Caco-2 (cell line): ENCODE data around the gene LMNTD1. TPM values are rescaled to one million over a fixed set of nuclear protein-coding genes. Genes with fewer than 3 reads are reported as not detected.

Source experiments
- BruUV-seq: library from RNA; stranded (reverse); fragments of 400-500 nt; replicated peaks from 2 replicates; lab custom pipeline; 2021; lab: Mats Ljungman, UMichigan
- CTCF ChIA-PET: fragments of 300-600 bp; sonication (Branson Sonifier 250); formaldehyde crosslinking; loops from one replicate; lab custom pipeline; 2022; ENCODE audit warnings: antibody characterized with exemption; lab: Charles Lee
- POLR2A ChIA-PET: fragments of 300-600 bp; sonication (Branson Sonifier 250); formaldehyde crosslinking; loops from one replicate; lab custom pipeline; 2022; ENCODE audit warnings: antibody characterized with exemption; lab: Charles Lee
- DNase-seq, 2 experiments: peaks; one replicate each; pipeline versions ENCODE4 v3.0.0 to v3.0.0-alpha.2; 2020 to 2022
- H3K27me3 ChIP-seq: replicated peaks from 2 replicates; pipeline ENCODE4 v1.6.0; 2011; ENCODE audit warnings: low read length; ENCODE audit not compliant: control insufficient read depth, insufficient read depth
- H3K36me3 ChIP-seq: 2 replicates; pipeline ENCODE4 v1.5.1; 2011; ENCODE audit warnings: low read length; ENCODE audit not compliant: control insufficient read depth, insufficient read depth
- H3K4me1 ChIP-seq: fragments of 250-450 bp; sonication (Bioruptor Pico); 2 replicates; pipeline ENCODE4 v1.5.1; 2020; ENCODE audit warnings: mild to moderate bottlenecking
- H3K4me3 ChIP-seq: 2 replicates; pipeline ENCODE4 v1.5.1; 2011; ENCODE audit warnings: low read depth, mild to moderate bottlenecking, control low read depth, low read length
- H3K9me3 ChIP-seq: fragments of 250-450 bp; sonication (Bioruptor Pico); 2 replicates; pipeline ENCODE4 v1.5.1; 2020; ENCODE audit warnings: mild to moderate bottlenecking, moderate library complexity
- H3K27ac Mint-ChIP-seq: one replicate; pipeline ENCODE4 v1.8.0; 2022; ENCODE audit warnings: mixed read lengths; ENCODE audit not compliant: unreplicated experiment
- H3K27me3 Mint-ChIP-seq: one replicate; pipeline ENCODE4 v1.8.0; 2022; ENCODE audit warnings: mixed read lengths; ENCODE audit not compliant: insufficient read depth, unreplicated experiment
- H3K36me3 Mint-ChIP-seq: one replicate; pipeline ENCODE4 v1.8.0; 2022; ENCODE audit warnings: mild to moderate bottlenecking, mixed read lengths; ENCODE audit not compliant: insufficient read depth, unreplicated experiment
- H3K4me1 Mint-ChIP-seq: one replicate; pipeline ENCODE4 v1.8.0; 2022; ENCODE audit warnings: low read depth, mixed read lengths; ENCODE audit not compliant: unreplicated experiment
- H3K4me3 Mint-ChIP-seq: one replicate; pipeline ENCODE4 v1.8.0; 2022; ENCODE audit warnings: mild to moderate bottlenecking, moderate library complexity, mixed read lengths; ENCODE audit not compliant: unreplicated experiment
- H3K9me3 Mint-ChIP-seq: one replicate; pipeline ENCODE4 v1.8.0; 2022; ENCODE audit warnings: mixed read lengths; ENCODE audit not compliant: unreplicated experiment
- intact Hi-C: fragments of 100-400 bp; cut with micrococcal nuclease; formaldehyde crosslinking; loops from one replicate; pipeline ENCODE4 v1.10.0; 2022; ENCODE audit not compliant: unreplicated experiment
- total RNA-seq: library from RNA; stranded (reverse); gene quantifications from 2 replicates; pipeline ENCODE4 v1.2.3, GENCODE V29; 2022
- TF ChIP-seq, protein P1 (sequence below), 2 experiments: fragments of 200-600 bp in 1 of 2; IDR thresholded peaks; 1 replicate in 1 of 2; 2 replicates in 1 of 2; pipeline versions ENCODE4 v1.5.1 to v1.8.0; 2011 to 2022; ENCODE audit warnings: antibody characterized with exemption in 1 of 2, control low read depth in 1 of 2, inconsistent platforms in 1 of 2, low read depth in 1 of 2, low read length in 1 of 2, mild to moderate bottlenecking in 1 of 2, moderate library complexity in 1 of 2; ENCODE audit not compliant: insufficient read depth in 1 of 2, severe bottlenecking in 1 of 2, unreplicated experiment in 1 of 2

LMNTD1 gene
- total RNA-seq, 1 experiment from 2014 or later, result not detected

DNA sequence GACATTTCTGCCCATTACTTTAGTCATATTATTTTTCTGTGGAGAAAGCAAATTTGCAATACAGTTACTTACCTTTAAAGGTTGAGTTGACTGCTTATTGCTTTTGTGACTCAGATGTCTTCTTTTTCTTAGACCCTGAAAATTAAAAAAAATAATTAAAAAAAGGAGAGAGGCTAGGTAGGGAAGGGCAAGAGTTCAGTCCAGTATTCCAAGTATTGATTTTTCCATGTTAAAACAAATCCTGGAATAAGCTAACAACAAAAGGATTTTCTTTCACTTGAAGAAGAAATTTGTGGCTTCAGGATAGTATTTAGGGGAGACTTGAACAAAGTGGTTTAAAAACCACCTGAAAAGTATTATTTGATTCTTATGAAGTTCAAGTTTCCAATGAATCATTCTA, 49.4 kb downstream of the LMNTD1 start:
- CTCF ChIA-PET, result no interaction called here
- no peak overlapping the region for H3K4me3 ChIP-seq

DNA sequence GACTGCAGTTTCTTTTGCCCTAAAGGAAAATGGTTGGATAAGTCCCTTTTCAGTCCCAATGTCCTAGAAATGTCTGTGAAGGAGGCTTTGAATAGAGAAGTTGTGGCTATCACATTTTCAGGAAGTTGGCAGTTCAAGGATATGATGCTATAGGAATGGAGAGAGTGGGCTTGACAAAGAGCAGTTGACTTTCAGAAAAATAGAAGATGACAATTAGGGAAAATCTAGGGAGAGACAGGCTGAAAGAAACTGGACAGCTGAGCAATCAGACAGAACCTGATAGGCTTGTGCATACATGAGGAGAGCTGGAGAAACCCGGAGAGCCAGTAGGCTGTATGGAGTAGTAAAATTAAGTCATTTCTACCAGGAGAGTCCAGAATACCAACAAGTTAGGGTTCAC, 50.5 kb downstream of the LMNTD1 start:
- no peaks in the 10 kb centered on the region for H3K36me3 ChIP-seq
- H3K9me3 ChIP-seq, result peaks cover 11% of the 10 kb centered on the region
- CTCF ChIA-PET, result no interaction called here
- H3K4me3 Mint-ChIP-seq, result no peak overlapping the region
- POLR2A ChIA-PET, result no interaction called here
- no peak overlapping the region for H3K4me3 ChIP-seq
- no peaks in the 10 kb centered on the region for H3K27me3 Mint-ChIP-seq
- TF ChIP-seq, protein P1, sequence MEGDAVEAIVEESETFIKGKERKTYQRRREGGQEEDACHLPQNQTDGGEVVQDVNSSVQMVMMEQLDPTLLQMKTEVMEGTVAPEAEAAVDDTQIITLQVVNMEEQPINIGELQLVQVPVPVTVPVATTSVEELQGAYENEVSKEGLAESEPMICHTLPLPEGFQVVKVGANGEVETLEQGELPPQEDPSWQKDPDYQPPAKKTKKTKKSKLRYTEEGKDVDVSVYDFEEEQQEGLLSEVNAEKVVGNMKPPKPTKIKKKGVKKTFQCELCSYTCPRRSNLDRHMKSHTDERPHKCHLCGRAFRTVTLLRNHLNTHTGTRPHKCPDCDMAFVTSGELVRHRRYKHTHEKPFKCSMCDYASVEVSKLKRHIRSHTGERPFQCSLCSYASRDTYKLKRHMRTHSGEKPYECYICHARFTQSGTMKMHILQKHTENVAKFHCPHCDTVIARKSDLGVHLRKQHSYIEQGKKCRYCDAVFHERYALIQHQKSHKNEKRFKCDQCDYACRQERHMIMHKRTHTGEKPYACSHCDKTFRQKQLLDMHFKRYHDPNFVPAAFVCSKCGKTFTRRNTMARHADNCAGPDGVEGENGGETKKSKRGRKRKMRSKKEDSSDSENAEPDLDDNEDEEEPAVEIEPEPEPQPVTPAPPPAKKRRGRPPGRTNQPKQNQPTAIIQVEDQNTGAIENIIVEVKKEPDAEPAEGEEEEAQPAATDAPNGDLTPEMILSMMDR (IDR thresholded peaks at IDR 0.05; ENCODE audit: insufficient read depth in 1 of 2, low read depth in 1 of 2, low read length in 1 of 2, severe bottlenecking in 1 of 2, unreplicated experiment in 1 of 2), result no peak
- no peak for DNase-seq
- H3K4me1 Mint-ChIP-seq, result peaks cover 15% of the 10 kb centered on the region
- intact Hi-C loops, result no loop called here
- peaks cover 4% of the 10 kb centered on the region; the same call in 1 of the 2 replicates for H3K4me1 ChIP-seq
- H3K9me3 Mint-ChIP-seq, result no peaks in the 10 kb centered on the region
- no TSS peak for BruUV-seq
- H3K36me3 Mint-ChIP-seq, result no peaks in the 10 kb centered on the region
- H3K27me3 ChIP-seq, result no peaks in the 10 kb centered on the region
- no peak overlapping the region for H3K27ac Mint-ChIP-seq

More for the DNA sequence above, 49.4 kb downstream of the LMNTD1 start:
- Histone ChIP-seq H3K27me3 (no peaks in the 10 kb centered on the region), H3K9me3 (peaks cover 2% of the 10 kb centered on the region; the same call in 1 of the 2 replicates), H3K36me3 (no peaks in the 10 kb centered on the region), H3K4me1 (peaks cover 4% of the 10 kb centered on the region; the same call in 1 of the 2 replicates)
- no peak overlapping the region for H3K4me3 Mint-ChIP-seq
- no peaks in the 10 kb centered on the region for H3K9me3 Mint-ChIP-seq
- no peaks in the 10 kb centered on the region for H3K27me3 Mint-ChIP-seq
- TF ChIP-seq, protein P1 (IDR thresholded peaks at IDR 0.05; ENCODE audit: insufficient read depth in 1 of 2, low read depth in 1 of 2, low read length in 1 of 2, severe bottlenecking in 1 of 2, unreplicated experiment in 1 of 2), result no peak
- POLR2A ChIA-PET, result no interaction called here
- no peak for DNase-seq
- no peak overlapping the region for H3K27ac Mint-ChIP-seq
- H3K36me3 Mint-ChIP-seq, result no peaks in the 10 kb centered on the region
- intact Hi-C loops, result no loop called here
- H3K4me1 Mint-ChIP-seq, result peaks cover 15% of the 10 kb centered on the region
- no TSS peak for BruUV-seq

DNA sequence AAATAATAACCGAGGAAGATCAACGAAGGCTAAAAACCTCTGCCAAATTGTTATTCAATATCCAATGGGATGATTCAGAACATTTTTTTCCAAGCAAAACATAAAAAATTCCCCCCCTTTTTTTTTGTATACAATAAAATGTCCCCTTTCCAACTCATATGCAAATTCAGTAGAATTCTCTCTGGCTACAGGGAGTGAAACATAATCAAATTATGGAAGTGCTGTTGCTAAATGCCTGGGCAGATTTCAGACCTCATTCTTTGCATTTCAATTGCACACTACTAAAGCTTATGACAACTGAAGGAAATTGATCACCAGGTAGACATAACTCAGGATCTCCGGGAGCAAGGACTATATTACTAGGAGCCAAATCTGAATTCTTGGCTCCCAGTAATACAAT, 51.0 kb downstream of the LMNTD1 start:
- POLR2A ChIA-PET, result no interaction called here

More for the DNA sequence above, 51.0 kb downstream of the LMNTD1 start:
- CTCF ChIA-PET, result no interaction called here
- no peaks in the 10 kb centered on the region for H3K27me3 ChIP-seq
- peaks cover 15% of the 10 kb centered on the region for H3K4me1 Mint-ChIP-seq
- H3K27me3 Mint-ChIP-seq, result no peaks in the 10 kb centered on the region
- no TSS peak for BruUV-seq
- peaks cover 11% of the 10 kb centered on the region for H3K9me3 ChIP-seq
- intact Hi-C loops, result no loop called here
- no peak for DNase-seq
- H3K27ac Mint-ChIP-seq, result no peak overlapping the region
- TF ChIP-seq, protein P1 (IDR thresholded peaks at IDR 0.05; ENCODE audit: insufficient read depth in 1 of 2, low read depth in 1 of 2, low read length in 1 of 2, severe bottlenecking in 1 of 2, unreplicated experiment in 1 of 2), result no peak
- H3K36me3 Mint-ChIP-seq, result no peaks in the 10 kb centered on the region
- peaks cover 4% of the 10 kb centered on the region; the same call in 1 of the 2 replicates for H3K4me1 ChIP-seq
- H3K4me3 ChIP-seq, result no peak overlapping the region
- no peak overlapping the region for H3K4me3 Mint-ChIP-seq
- H3K9me3 Mint-ChIP-seq, result peaks cover under 1% of the 10 kb centered on the region
- H3K36me3 ChIP-seq, result no peaks in the 10 kb centered on the region
